SU-DHL-6 (cell line): Measurements from ENCODE around the gene AKR1B15.

ENCODE experiments used
- EZH2phosphoT487 ChIP-seq: fragments of 200-600 bp; sonication (generic), shearing (Covaris generic); conservative IDR thresholded peaks from 2 replicates; pipeline ENCODE4 v1.6.1; 2018; ENCODE audit warnings: mild to moderate bottlenecking, antibody characterized with exemption, low read length, moderate library complexity, mixed read lengths
- TF ChIP-seq, protein P1 (sequence below): fragments of 200-600 bp; sonication (generic); IDR thresholded peaks from one replicate; pipeline ENCODE4 v1.5.1; 2017; ENCODE audit warnings: antibody characterized with exemption, mild to moderate bottlenecking, low read length, moderate library complexity; ENCODE audit not compliant: insufficient read depth, poor library complexity, severe bottlenecking

DNA sequence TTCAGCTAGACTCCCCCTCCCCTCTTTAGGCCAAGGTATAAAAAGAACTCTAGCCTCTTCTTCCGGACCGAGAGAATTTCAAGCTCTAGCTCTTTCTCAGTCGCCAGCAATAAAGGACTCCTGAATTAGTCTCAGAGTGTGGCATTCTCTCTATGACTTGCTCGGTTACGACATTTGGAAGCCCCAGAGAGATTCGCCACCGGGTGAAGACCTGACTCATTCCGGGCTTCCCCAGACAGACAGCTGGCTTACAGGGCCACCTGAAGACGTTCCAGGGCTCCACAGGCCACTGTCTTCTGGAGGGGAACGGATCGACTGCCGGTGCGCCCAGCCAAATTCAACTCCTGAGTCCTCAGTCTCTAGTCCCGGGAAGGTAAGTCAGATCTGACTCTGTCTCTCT, at the start of gene AKR1B15:
- TF ChIP-seq, protein P1, sequence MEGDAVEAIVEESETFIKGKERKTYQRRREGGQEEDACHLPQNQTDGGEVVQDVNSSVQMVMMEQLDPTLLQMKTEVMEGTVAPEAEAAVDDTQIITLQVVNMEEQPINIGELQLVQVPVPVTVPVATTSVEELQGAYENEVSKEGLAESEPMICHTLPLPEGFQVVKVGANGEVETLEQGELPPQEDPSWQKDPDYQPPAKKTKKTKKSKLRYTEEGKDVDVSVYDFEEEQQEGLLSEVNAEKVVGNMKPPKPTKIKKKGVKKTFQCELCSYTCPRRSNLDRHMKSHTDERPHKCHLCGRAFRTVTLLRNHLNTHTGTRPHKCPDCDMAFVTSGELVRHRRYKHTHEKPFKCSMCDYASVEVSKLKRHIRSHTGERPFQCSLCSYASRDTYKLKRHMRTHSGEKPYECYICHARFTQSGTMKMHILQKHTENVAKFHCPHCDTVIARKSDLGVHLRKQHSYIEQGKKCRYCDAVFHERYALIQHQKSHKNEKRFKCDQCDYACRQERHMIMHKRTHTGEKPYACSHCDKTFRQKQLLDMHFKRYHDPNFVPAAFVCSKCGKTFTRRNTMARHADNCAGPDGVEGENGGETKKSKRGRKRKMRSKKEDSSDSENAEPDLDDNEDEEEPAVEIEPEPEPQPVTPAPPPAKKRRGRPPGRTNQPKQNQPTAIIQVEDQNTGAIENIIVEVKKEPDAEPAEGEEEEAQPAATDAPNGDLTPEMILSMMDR, result no peak
- TF ChIP-seq EZH2phosphoT487, result no peak
